ENCODE data around the gene KLK1. TPM values are rescaled to one million over a fixed set of nuclear protein-coding genes. Genes with fewer than 3 reads are reported as not detected.

KLK1 gene
- total and polyA plus RNA-seq, 10 of the 15 experiments (the other 5 are each of a cell fraction or from before 2014, with no cell fraction given) = 3.4 to 27.5 (median 20.2) TPM

GRCh38 chr19:50858886-50859285, 35.3 kb upstream of the KLK1 start:
- Histone ChIP-seq H3K9me3 (replicated peaks; ENCODE audit: control insufficient read depth, insufficient read depth, low read length) (peaks cover 3% of the 10 kb centered on the region; the same call in 1 of the 3 replicates), H3K4me1 (ENCODE audit: control insufficient read depth, insufficient read depth, low read length) (0 out of 2 replicates have a peak, but pooled peaks cover 3% of the 10 kb centered on the region), H4K20me1 (ENCODE audit: control insufficient read depth, insufficient read depth) (no peaks in the 10 kb centered on the region), H3K9ac (ENCODE audit: control insufficient read depth, insufficient read depth, low read length) (no peak overlapping the region), H3K4me2 (ENCODE audit: control insufficient read depth, insufficient read depth) (no peak overlapping the region), H3K27me3 (replicated peaks in 1 of 2; ENCODE audit: control insufficient read depth in 2 of 2, insufficient read depth in 2 of 2, low read length in 1 of 2) (no peaks in the 10 kb centered on the region; a peak in 3 of 4 replicates), H3K36me3 (ENCODE audit: control insufficient read depth in 2 of 2, insufficient read depth in 2 of 2, low read length in 1 of 2) (no peaks in the 10 kb centered on the region), H3K27ac (ENCODE audit: control insufficient read depth, insufficient read depth) (no peak overlapping the region), H3K4me3 (no peak overlapping the region), H2AFZ (ENCODE audit: control insufficient read depth, low read depth, low read length) (no peak overlapping the region), H3K79me2 (ENCODE audit: control insufficient read depth, insufficient read depth, low read length) (no peaks in the 10 kb centered on the region)
- FAIRE-seq = no peak
- BruUV-seq (replicated peaks) = no TSS peak
- ChIA-PET CTCF (no interaction called here), POLR2A (no interaction called here), SMC1A (ENCODE audit: uncharacterized antibody, unreplicated experiment) (interaction anchor here (0.6 kb wide), 1 partner anchor 540 kb away, joined by 3 read pairs; no protein-coding TSS in a partner anchor), RAD21 (ENCODE audit: unreplicated experiment) (no interaction called here)
- 14% methylated on average over 7 of the region's 7 CpGs for WGBS (ENCODE audit: insufficient coverage, insufficient replicate concordance, low lambda C conversion rate, missing lambda C conversion rate)
- in situ Hi-C loops (cut with MboI) (no loop called here), intact Hi-C loops (cut with micrococcal nuclease; ENCODE audit: unreplicated experiment) (no loop called here)
- no peak for ATAC-seq
- TF ChIP-seq MTA2 (IDR thresholded peaks at IDR 0.05; ENCODE audit: low read depth) (no peak), FOXK2 (IDR thresholded peaks at IDR 0.05) (no peak), IKZF2 (IDR thresholded peaks at IDR 0.05) (no peak), CREB1 (IDR thresholded peaks at IDR 0.05; ENCODE audit: low read depth) (no peak), POLR2A (IDR thresholded peaks at IDR 0.05; ENCODE audit: low read depth, low read length) (no peak), GABPA (IDR thresholded peaks at IDR 0.05; ENCODE audit: low read depth) (no peak), ESRRA (IDR thresholded peaks at IDR 0.05; ENCODE audit: low read length) (no peak), BRCA1 (IDR thresholded peaks at IDR 0.05; ENCODE audit: low read depth, low read length) (no peak), HCFC1 (IDR thresholded peaks at IDR 0.05; ENCODE audit: low read length) (no peak), BMI1 (IDR thresholded peaks at IDR 0.05; ENCODE audit: borderline replicate concordance) (no peak), ZNF384 (IDR thresholded peaks at IDR 0.05; ENCODE audit: borderline replicate concordance, low read depth, low read length) (no peak), MEF2B (IDR thresholded peaks at IDR 0.05; ENCODE audit: partially characterized antibody, poor library complexity, severe bottlenecking) (no peak), IRF4 (IDR thresholded peaks at IDR 0.05; ENCODE audit: low read depth, low read length) (no peak)
- DNase-seq (ENCODE audit: low read depth, low spot score) = no peak
